Stimulated activated CD4-positive, alpha-beta T cell treated with anti-CD3 and anti-CD28 coated beads, Interleukin-12 subunit alpha, Interleukin-12 subunit beta, amount 100 ng/mL, for 24 hours (primary cell): ENCODE results near the gene KCP.

ENCODE experiments used
- DNase-seq, 2 experiments: peaks; one replicate each; pipeline ENCODE4 v3.0.0-alpha.2; 2020; ENCODE audit warnings: low read depth in 2 of 2

The KCP gene

DNA sequence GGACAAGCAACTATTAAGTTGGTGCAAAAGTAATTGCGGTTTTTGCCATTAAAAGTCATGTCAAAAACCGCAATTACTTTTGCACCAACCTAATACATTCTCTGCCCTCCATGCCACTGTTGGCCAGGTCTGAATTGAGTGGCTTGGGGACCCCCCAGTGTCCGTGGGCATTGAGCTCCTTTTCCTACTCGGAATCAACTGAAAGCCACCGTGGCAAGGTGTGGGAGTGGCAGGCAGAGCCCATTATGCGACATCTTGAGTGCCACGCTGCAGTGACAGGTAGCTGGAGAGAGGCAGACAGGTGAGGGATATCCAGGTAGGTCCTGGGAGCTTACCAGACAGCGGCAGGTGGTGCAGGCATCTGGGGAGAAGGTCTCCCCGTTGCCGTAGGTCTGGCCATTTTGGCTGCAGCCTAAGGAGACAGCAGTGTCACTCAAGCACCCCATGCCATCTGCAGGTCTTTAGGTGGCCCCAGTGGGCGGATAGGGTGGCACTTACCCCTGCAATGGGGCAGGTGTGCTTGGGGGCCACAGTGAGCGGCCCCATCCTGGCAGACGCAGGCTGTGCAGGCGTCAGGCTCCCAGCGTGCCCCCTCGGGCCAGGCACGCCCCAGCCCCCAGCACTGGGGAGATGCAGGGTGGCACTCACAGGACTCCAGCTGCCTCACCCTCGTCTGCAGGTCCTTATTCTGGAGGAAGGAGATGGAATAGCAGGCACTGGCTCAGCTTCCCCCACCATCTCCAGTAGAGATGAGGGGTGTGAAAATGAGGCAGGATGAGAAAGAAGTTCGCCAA is 3.5 kb downstream of the KCP start:
- no peak for DNase-seq

DNA sequence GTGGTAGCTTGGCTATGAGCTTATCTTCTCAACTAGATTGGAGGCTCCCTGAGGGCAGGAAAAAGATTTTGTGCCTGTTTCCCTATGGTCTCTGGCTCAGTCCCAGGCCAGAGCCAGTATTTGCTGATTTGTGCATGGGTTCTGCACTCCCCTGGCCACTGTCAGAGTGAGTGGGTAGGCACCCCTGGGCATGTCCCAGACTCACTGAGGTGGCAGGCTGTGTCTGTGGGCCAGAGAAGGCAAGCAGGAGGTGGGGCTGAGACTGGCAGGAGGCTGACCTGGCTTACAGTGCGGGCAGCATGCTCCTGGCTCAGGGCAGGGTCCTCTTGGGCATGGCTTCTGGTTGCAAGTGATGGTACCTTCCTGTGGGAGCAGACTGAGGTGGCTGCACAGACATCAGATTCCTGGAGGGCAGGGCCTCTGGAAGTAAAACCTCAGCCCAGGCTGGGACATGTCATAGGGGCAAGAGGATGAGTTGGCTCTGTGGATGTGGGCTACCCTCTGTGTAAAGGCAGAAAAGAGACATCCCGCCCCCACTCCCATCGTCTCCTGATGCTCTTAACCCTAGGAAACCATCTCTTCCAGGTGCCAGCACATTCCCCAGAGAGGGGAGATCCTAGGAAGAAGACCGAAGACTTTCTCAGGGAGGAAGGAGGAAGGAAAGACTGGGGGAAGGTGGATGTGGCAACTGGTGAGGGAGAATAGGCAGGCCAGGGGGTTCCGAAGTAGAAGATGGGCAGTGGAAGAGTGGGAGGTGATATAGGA is 4.3 kb downstream of the KCP start:
- no peak for DNase-seq

DNA sequence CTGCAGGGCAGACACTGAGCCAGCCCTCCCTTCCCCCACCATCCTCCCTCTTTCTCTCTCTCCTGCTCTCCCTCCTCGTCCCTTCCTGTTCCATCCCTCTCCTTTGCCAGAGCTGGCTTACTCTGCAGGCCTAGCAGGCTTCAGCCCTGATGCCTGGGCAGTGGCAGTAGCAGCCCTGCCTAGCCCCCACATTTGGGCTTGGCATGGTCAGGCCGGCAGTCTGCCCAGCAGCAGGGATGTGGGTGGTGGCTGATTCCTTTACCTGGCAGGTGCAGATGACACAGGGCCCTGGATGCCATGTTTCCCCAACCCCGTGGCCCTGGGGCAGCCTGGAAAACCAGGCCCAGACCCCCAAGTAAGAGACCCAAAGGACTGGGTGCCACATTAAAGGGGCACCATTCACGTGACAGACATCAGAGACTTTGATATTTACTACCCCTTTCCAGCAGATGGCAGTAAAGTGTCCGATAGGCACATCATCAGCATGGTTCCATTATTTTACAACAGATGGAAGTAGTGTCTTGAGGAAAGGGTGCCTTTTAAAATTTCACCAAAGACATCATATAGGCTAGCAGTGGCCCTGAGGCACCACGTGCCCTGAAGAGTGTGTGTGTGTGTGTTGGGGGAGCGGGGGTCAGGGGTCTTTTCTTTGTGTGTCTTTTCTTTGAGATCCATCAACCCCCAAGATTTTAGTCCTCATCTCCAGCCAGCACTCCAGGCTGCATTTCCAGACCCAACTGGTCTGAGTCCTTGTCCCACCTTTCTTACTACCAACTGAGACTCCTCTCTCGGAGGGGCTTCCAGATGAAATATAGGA is 5.9 kb downstream of the KCP start:
- no peak for DNase-seq

DNA sequence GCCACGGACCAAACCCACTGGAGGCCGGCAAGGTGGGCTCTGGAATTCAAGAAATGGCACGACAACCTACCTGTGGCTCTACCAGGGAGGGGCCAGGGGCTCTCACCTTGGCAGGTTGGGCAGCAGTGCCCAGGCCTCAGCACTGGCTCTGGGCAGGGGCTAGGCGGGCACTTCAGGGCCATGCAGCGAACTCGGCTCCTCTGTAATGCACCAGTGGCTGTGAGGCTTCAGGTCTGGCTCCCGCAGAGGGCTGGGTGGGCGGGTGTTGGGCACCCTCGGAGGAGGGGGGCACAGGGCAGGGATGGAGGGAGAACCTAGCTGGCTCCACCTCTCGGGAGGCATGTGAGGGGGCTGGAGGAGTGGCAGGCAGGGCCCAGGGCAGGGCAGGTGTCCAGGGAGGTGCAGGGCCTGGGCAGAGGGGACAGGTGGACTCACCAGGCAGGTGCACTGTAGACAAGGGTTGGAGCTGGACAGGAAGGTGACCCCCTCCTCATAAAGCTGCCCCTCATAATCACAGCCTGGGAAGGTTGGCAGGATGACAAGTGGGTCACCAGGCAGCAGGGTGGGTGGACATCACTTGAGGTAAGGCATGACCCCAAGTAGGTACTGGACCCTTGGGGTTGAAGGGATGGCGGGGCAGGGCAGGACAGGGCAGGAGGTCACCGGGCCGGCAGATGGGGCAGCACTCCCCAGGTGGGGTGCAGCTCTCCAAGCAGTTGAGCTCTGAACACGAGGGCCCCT is 6.7 kb downstream of the KCP start:
- no peak for DNase-seq

DNA sequence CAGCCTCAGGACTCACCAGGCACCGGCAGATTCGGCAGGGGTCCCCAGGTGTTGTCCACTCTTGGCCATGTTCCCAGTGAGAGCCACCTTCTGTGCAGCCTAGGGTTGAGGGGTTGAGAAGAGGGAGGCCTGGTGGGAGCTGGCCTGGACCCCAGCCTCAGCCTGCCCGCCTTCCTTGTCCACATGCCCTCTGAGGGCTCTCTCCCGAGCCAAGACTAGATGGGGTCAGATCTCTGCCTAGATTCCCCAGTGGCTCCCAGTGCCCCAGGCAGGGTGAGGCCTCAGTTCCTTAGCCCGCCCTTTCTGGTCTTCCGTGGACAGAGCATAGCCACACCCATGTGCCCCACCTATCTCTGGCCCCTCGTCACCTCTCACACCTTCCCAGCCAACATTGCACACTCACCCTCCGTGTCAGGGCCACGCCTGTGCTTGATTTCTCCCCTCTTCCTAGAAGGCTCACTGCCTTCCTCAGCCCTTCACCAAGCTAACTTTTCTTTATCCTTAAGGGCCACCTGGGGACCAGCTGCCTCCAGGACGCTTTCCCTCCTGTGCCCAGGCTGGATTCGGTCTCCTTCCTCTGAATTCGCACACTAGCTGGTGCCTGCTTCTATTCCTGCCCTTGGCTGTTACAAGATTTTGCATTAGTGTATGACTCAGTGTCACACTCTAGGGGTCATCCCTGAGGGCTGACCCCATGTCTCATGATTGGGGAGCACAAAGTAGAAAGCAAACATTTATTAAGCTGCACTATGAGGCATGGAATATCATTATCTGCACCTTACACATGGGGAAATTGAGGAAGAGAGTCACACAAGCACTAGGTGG is 7.5 kb downstream of the KCP start:
- no peak for DNase-seq

DNA sequence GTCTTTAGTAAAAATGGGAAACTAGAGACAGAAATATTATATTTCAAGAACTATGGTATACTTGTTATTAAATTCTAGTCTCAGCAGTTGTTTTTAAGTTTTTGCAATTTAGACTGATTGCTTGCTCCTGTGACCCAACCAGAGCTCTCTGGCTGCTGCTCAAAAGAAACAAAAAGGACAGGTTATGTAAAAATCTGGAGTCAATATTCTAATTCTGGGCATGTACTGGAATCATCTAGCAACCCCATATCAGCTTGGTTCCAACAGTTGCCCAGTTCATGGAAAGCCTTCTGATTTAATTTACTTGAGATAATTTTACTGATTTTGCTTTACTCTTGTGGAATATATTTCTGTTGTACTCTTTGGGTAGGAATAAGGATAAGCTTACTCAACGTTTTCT is 10.3 kb downstream of the KCP start:
- no peak for DNase-seq

DNA sequence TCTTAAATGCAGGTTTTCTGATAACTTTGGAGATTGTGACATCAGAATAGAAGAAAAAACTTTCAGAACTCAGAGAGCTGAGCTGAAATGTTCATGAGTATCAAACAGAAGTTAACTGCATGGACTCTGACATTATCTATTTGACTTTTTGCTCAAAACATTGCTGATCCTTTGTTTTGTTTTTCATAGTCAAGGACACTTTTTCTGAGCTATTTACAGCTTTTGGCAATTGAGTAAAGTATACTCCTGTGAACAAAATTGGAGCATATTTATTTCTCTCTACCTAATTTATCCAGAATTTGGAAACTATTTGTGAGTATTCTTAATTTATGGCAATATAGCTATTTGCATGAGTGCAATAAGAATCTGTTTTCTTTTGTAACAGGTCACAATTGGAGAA is 11.1 kb downstream of the KCP start:
- DNase-seq: no peak

DNA sequence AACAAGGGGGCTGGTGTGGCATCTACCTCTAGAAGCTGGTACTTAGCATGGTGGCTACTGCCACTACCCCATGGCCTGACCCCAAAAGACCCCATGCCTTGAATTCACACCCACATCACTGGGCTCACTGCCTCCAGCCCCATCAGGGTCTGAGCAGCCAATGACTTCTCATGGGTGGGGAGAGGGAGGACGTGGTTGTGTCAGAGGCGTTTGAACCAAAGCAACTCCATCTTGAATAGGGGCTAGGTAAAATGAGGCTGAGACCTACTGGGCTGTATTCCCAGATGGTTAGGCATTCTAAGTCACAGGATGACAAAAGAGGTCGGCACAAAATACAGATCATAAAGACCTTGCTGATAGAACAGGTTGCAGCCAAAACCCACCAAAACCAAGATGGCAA is 15.2 kb downstream of the KCP start:
- DNase-seq: no peak

DNA sequence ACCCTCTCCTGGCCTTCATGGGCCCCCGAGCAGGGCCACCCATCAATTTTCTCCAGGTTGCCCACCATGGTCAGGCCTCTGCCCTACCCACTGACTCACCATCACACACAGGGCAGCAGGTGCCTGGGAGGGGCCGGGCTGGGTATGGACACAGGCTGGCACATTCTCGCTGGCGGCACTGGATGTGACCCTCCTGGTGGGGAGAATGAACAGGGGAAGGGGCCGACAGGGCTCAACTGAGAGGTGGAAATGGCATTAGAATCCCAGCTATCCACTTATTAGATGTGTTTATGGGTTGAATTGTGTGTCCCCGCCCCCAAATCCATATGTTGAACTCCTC is 16.4 kb downstream of the KCP start:
- no peak for DNase-seq

DNA sequence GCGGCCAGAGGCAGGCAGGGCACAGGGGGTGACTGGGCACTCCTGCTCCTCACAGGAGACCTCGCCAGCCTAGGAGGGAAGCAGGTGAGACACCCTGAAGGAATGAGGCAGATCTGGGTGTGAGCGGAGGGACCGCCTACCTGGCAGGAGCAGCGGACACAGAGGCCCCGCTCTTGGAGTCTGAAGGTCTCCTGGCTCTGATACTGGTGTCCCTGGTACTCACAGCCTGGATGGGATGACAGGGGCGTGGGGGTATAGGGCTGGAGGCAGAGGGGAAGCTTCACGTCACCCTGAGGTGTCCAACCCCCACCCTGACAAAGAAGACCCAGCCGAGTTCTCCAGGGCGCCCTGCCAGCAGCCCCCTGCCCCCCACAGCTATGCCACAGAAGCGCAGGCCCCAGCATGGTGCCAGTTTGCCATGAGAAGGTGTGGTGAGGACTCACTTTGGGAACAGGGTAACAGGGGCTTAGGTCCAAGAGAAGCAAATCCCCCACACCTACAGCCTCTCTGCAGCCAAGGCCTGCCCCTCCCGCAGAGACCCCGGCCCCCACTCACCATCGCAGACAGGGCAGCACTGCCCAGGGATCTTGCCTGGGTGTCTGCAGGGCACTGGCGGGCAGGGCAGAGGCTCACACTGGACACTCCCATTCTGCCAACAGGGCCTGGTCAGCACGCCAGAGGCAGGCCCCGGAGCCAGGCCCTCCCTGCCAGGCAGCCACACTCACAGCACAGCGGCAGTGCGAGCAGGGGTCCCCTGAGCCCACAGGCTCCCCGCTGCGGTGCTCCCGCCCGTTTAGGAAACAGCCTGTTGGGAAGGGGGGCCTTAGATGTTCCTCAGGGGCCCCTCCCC is 17.0 kb downstream of the KCP start:
- DNase-seq: no peak

DNA sequence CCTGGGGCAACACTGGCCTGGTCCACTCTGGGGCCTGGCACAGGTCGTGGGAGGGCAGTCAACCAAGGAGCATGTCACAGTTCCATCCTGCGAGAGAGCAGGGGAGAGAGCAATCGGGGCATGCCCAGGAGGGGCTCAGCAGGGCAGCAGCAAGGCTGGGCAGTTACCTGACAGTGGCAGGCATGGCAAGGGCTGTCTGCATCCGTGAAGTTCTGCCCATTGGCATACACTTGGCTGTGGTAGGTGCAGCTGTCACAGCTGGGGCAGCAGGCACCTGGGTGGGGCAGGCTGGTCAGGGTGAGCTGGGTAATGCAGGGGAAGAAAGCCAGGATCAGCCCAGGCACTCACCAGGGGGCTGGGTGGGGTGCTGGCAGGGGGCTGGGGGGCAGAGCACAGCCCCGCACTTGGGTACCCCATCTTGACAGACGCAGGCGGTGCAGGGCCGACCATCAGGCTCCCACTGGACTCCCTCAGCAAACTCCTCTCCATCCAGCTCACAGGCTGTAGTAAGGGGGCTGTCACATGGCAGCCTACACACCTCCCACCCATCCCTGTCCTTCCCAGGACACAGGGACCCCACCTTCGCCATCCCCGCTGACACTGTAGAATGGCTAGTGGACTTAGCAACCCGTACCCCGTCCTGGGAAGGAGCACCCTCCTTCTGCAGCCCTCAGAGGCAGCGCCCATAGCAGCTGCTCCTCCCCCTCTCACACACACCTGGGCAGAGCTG is 17.8 kb downstream of the KCP start:
- no peak for DNase-seq

DNA sequence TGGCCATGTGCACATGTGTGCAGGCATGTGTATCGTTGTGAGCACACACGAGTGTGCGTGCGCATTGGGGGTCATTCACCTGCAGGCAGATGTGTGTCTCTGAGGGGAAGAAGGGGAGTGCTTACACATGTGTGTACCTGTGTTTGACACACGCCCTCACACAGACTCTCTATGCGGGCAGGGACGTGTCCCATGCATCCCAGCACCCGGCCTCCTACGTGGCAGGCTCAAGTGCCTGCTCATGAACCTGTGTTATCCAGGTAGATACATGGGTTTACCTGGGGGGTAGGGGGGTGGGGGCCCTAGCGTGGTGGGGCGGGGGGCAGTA is 18.6 kb downstream of the KCP start:
- no peak for DNase-seq

DNA sequence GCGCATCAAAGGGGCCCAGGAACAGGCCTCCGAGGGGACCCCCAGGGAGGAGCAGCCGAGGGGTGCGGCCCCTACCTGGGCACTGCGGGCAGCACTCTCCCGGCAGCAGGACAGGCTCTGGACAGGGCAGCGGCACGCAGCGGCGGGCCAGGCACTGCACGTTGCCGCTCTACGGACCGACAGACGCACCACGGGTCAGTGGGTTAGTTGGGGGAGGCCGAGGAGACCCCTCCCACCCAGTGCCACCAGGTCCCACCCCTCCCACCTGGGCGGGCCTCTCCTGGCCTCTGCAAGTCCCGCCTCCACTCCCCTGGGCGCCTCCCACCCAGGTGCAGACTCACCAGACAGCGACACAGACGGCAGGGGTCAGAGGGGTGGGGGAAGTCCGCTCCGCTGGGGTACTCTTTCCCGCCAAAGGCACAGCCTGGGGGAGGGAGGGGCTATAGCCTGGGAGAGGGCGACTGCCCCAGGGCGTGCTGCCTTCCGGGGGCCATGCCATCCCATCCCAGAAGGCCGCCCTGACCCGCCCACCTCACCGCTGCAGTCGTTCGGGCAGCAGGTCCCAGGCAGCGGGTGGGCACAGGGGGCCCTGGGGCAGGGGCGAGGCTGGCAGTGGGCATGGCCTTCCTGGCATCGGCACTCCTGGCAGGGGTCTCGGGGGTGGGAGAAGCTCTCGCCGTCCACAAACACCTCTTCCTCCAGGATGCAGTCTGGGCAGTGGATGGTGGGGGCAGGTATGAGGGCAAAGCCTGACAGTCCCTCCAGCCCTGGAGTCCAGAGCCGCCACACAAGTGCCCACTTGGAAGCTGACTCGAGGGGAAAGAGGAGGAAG is 19.2 kb downstream of the KCP start:
- no peak for DNase-seq

DNA sequence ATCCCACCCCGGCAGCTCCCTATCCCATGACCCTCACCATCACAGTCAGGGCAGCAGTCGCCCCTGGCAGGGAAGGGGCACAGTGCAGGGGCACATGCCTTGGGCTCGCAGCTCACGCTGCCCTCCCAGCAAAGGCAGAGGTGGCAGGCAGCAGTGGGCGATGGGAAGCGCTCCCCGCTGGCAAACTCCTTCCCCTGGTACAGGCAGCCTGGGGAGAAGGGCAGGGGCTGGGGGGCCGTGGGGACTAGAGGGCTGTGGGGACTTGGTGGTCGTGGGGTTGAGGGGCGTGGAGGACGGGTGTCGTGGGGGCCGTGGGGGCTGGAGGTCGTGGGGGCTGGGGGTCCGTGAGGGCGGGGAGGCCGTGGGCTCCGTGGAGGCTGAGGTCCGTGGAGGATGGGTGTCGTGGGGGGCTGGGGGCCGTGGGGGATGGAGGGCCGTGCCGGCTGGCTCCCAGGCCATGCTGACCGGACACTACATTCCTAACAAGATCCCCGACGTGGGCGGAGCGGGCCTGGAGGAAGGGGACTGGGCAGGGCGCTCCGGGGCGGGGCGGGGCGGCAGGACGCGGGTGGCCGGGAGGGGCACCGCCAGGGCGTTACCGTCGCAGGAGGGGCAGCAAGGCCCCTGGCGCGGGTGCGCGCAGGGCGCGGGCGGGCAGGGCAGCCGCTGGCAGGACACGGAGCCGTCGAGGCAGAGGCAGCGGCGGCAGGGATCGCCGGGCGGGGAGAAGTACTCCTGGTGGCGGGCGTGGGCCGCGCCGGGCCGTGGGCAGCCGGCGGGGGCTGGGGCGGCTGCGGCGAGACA is 20.0 kb downstream of the KCP start:
- no peak for DNase-seq

DNA sequence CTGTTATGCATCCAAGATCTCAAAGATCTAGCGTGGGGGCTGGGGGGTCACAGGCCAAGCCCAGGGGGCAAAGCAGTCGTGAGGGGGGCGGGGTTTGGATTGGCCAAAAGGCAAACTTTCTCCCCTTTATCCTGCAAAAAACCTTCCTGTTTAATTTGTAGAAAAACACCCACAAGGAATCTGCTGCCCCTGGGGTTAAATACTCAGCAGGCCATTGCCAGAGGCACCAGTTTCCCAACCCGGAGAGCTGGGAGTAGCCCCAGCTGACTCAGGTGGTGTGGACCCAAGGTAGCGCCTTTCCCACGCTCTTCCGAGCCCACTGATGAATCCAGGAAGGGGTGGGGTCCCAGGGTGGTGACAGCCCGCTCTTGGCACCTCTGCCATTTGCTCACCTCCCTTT is 21.4 kb downstream of the KCP start:
- DNase-seq: no peak

DNA sequence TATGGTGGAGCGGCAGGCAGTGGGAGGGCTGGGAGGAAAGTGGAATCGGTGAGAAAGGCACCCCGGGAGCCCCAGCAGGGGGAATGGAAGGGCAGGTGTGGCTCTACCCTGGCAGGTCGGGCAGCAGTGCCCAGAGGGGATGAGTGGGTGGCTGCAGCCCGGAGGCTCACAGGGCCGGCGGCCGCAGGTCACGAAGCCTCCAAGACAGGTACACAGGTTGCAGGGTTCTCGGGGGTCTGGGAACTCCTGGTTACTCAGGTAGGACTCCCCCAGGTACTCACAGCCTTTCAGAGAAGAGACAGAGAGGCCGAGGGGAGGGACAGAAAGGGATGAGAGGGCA is 21.8 kb downstream of the KCP start:
- DNase-seq: no peak

DNA sequence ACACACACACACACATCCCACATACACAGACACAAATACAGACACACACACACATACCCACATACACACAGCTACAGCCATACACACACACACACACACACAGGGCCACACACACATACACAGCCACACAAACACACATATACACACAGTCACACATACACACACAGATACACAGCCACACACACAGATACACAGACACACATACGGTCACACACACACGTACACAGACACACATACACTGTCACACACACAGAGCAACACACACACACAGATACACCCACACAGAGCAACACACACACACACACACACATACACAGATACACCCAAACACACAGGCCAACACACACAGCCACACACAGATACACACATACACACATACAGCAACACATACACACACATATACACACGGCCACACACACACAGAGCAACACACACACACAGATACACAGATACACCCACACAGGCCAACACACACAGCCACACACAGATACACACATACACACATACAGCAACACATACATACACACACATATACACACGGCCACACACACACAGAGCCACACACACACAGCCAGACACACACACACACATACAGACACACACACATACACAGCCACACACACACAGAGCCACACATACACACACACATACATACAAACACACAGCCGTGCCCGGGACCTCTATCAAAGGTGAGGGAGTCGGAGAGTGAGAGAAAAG is 22.3 kb downstream of the KCP start:
- no peak for DNase-seq
